H7 (cell line): ENCODE results near the gene EIF2AK3. TPM values are rescaled to one million over a fixed set of nuclear protein-coding genes. Genes with fewer than 3 reads are reported as not detected.

Experiments used
- DNase-seq: peaks from one replicate; pipeline ENCODE4 v3.0.0; 2012
- H3K27me3 ChIP-seq: 2 replicates; pipeline ENCODE4 v1.6.0; 2011; ENCODE audit warnings: mild to moderate bottlenecking, low read length; ENCODE audit not compliant: control insufficient read depth, insufficient read depth
- H3K36me3 ChIP-seq: replicated peaks from 2 replicates; pipeline ENCODE4 v1.5.1; 2011; ENCODE audit warnings: low read length; ENCODE audit not compliant: control insufficient read depth, insufficient read depth
- H3K4me3 ChIP-seq: 2 replicates; pipeline ENCODE4 v1.5.1; 2011; ENCODE audit warnings: low read depth, mild to moderate bottlenecking, control low read depth, low read length, moderate library complexity; ENCODE audit not compliant: insufficient read depth
- total RNA-seq: library from RNA; depleted of rRNA; stranded (reverse); fragments of >200 nt; shearing (Covaris generic); gene quantifications from 2 replicates; pipeline ENCODE4 v1.2.3, GENCODE V29; 2014

EIF2AK3 gene
- total RNA-seq, 1 experiment from 2014 or later: 13.8 TPM

DNA sequence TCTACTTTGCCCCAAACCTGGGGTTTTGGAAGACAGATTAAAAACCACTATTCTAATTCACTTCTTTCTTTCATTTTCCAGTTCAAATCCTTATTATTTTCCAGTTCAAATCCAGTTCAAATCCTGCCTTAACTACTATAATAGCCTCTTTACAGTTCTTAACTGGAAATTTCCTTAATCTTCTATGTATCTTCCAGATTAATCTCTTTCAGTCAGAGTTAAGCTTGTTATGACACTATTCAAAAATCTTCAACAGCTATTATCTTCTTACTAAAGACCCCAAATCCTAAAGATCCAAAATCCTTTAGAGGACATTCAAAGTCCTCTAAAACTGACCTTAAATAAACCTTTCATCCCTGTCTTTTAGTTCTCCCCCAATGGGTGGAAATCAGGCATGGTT lies 30.1 kb downstream of the EIF2AK3 start:
- no peak for DNase-seq
- H3K36me3 ChIP-seq: peaks cover 2% of the 10 kb centered on the region; the same call in 1 of the 2 replicates
- H3K4me3 ChIP-seq: no peak overlapping the region
- no peaks in the 10 kb centered on the region for H3K27me3 ChIP-seq

DNA sequence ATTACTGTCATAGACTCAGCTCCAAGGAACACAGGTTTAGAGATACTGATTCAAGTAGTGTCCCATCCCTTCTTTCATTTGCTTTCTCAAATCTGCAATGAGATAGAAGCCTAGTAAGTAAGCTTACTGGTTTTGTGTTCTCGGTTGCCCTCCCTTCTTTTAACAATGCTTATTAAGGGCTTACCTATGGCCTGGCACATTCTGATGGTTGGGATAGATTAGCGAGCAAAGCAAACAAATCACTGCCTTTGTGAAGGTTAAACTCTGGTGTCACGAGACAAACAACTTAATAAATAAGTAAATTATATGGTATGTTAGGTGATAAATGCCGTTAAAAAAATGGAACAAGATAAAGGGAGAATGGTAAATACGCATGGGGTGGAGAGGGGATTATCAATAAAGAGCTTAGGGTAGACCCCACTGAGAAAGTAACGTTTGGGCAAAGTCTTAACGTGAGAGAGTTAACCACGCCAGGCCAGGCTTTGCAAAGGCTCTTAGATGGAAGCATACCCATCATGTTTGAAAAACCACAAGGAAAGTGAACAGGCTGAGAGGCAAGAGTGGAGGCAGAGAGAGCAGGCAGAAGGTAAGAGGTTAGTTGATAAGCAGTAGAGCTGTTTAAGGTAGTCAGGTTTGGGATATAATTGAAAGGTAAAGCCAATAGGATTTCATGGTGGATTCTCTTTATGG lies 31.0 kb downstream of the EIF2AK3 start:
- peaks cover 2% of the 10 kb centered on the region; the same call in 1 of the 2 replicates for H3K36me3 ChIP-seq
- DNase-seq: no peak
- no peaks in the 10 kb centered on the region for H3K27me3 ChIP-seq
- H3K4me3 ChIP-seq: no peak overlapping the region

DNA sequence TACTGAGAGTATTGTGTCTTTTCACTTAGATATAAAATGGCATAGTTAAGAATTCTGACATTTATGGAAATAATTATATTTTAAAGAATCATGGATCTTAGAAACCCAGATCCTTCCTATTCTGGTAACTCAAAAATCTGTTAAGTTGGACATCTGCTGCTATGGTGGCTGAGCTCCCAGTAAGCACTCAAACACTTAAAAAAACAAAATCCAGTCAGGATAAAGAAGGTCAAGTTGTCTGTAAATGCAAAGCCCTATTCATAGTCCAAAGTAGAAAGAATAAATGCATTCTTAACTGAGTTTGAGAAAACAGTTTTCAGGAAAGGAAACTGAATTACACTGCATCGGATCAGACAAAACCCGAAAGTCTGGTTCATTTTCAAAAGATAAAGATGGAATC lies 35.6 kb downstream of the EIF2AK3 start:
- H3K27me3 ChIP-seq: no peaks in the 10 kb centered on the region
- DNase-seq: no peak
- peaks cover 9% of the 10 kb centered on the region for H3K36me3 ChIP-seq
- no peak overlapping the region for H3K4me3 ChIP-seq

- peak; percentile 25 for DNase-seq
- Histone ChIP-seq H3K4me3 (no peak overlapping the region), H3K27me3 (no peaks in the 10 kb centered on the region), H3K36me3 (peaks cover 9% of the 10 kb centered on the region)
These were observed 36.2 kb downstream of the EIF2AK3 start for GRCh38 chr2:88590998-88591613.

DNA sequence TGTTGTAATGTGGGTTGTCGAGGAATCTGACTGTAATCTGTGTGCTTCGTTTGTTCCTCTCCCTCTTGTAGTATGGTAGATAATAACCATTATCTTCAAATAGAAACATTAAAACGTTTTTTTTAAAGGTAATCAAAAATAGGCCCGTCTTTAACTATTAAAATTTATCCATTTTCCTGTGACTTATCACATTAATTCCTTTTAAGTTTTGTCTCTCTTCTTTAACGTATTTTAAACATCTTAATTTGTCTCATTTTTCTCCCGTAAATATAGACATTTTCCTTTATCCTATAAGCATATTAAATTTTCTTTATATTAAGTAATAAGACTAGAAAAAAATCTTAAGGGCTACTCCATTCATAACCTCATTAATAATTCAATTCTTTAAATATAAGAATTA lies 41.3 kb downstream of the EIF2AK3 start:
- Histone ChIP-seq H3K36me3 (peaks cover 11% of the 10 kb centered on the region), H3K27me3 (no peaks in the 10 kb centered on the region), H3K4me3 (no peak overlapping the region)
- DNase-seq: no peak

- Histone ChIP-seq H3K36me3 (peaks cover 7% of the 10 kb centered on the region), H3K4me3 (no peak overlapping the region), H3K27me3 (no peaks in the 10 kb centered on the region)
- DNase-seq: no peak
These were observed 45.2 kb downstream of the EIF2AK3 start for GRCh38 chr2:88582030-88582429.

GRCh38 chr2:88580088-88580487 lies 47.2 kb downstream of the EIF2AK3 start:
- DNase-seq: no peak
- Histone ChIP-seq H3K4me3 (no peak overlapping the region), H3K27me3 (no peaks in the 10 kb centered on the region), H3K36me3 (peaks cover 7% of the 10 kb centered on the region)

GRCh38 chr2:88575630-88576029 lies 51.6 kb downstream of the EIF2AK3 start:
- no peak overlapping the region for H3K4me3 ChIP-seq
- no peak for DNase-seq
- peaks cover 12% of the 10 kb centered on the region for H3K36me3 ChIP-seq
- no peaks in the 10 kb centered on the region for H3K27me3 ChIP-seq

- no peaks in the 10 kb centered on the region for H3K27me3 ChIP-seq
- H3K4me3 ChIP-seq: no peak overlapping the region
- H3K36me3 ChIP-seq: peaks cover 12% of the 10 kb centered on the region
- no peak for DNase-seq
These were observed 52.2 kb downstream of the EIF2AK3 start for GRCh38 chr2:88575051-88575450.

DNA sequence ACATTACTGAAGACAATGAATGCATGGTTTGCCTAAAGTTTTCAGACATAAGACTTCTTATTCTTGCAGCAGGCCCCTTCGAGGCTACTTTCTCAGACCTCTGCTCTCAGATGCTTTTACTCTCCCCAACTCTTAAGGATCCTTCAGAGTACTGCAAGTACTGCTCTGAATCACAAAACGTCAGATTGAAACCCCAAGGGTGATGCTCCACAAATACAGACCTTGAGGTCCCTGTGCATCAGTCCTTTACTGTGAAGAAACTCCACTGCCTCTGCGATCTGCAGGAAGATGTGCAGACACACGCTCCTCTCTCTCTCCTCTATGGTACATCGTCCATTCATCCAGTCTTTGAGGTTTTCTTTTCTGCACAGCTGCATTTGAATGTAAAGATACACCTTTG lies 52.8 kb downstream of the EIF2AK3 start:
- Histone ChIP-seq H3K27me3 (no peaks in the 10 kb centered on the region), H3K36me3 (peaks cover 11% of the 10 kb centered on the region)

DNA sequence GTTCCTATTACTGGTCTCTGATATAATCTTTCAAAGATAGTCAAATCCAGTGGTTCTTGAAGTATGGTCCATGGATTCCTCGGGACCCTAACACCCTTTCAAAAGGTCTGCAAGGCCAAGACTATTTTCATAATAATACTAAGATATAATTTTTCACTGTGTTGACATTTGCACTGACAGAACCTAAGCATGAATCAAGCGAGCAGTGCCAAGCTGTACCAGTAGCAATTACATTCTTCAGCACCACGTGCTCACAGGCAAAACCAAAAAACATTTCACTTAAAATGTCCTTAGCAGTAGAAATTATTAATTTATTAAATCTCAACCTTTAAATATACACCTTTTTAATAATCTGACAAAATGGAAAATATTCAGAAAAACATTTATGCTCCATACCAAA lies 59.1 kb downstream of the EIF2AK3 start:
- DNase-seq: no peak
- Histone ChIP-seq H3K27me3 (no peaks in the 10 kb centered on the region), H3K4me3 (no peak overlapping the region), H3K36me3 (peaks cover 3% of the 10 kb centered on the region)

More for the DNA sequence above, 52.8 kb downstream of the EIF2AK3 start:
- DNase-seq: no peak
- H3K4me3 ChIP-seq: no peak overlapping the region

DNA sequence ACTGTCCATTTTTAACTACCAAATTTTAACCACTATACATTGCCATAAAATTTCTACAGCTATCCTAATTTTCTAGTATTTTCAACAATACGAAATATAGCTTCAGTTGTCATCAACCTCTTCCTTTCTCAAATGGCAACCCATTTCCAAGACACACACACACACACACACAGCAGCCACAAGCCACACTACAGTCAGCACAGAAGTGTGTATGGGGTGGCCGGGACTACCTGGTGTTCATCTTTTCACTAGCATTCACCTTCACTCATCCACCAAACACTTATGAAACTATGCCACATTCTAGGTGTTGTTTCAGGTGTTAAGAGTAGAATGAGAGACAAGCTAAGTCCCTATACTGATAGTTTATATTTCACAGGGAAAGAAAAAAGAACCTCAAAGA lies 62.9 kb downstream of the EIF2AK3 start:
- Histone ChIP-seq H3K27me3 (no peaks in the 10 kb centered on the region), H3K36me3 (no peaks in the 10 kb centered on the region; the same call in 1 of the 2 replicates), H3K4me3 (no peak overlapping the region)
- no peak for DNase-seq

GRCh38 chr2:88563129-88563528 lies 64.1 kb downstream of the EIF2AK3 start:
- DNase-seq: no peak
- H3K4me3 ChIP-seq: no peak overlapping the region
- H3K36me3 ChIP-seq: peaks cover 1% of the 10 kb centered on the region; the same call in 1 of the 2 replicates
- no peaks in the 10 kb centered on the region for H3K27me3 ChIP-seq

GRCh38 chr2:88561646-88562388 lies 65.4 kb downstream of the EIF2AK3 start:
- H3K36me3 ChIP-seq: peaks cover 1% of the 10 kb centered on the region
- DNase-seq: no peak
- no peaks in the 10 kb centered on the region for H3K27me3 ChIP-seq
- no peak overlapping the region for H3K4me3 ChIP-seq
